B cell (primary cell): ENCODE results near the gene DNAAF5. TPM values are rescaled to one million over a fixed set of nuclear protein-coding genes. Genes with fewer than 3 reads are reported as not detected.

Experiments used
- ATAC-seq: fragments of 200-7000 bp; cut with Tn5 transposase; one replicate; pipeline ENCODE4 v1.10.0; 2021; ENCODE audit warnings: low read depth, mild to moderate bottlenecking, moderate number of reproducible peaks, moderate library complexity
- CTCF ChIA-PET: fragments of 350-600 bp; sonication (Branson Sonifier 250); formaldehyde crosslinking; loops from one replicate; lab custom pipeline; 2021; ENCODE audit warnings: antibody characterized with exemption, inconsistent platforms; lab: Charles Lee
- POLR2A ChIA-PET: fragments of 350-600 bp; sonication (Branson Sonifier 250); formaldehyde crosslinking; loops from one replicate; lab custom pipeline; 2021; ENCODE audit warnings: antibody characterized with exemption; lab: Charles Lee
- DNase-seq: peaks from one replicate; pipeline ENCODE4 v3.0.0; 2013
- H2AFZ ChIP-seq: 2 replicates; pipeline ENCODE4 v1.6.1; 2012; ENCODE audit warnings: mild to moderate bottlenecking, low read depth, low read length; ENCODE audit not compliant: insufficient read depth, poor library complexity, severe bottlenecking
- H3K27ac ChIP-seq, 2 donors: 1 replicate in 1 of 2; 2 replicates in 1 of 2; pipeline ENCODE4 v1.5.1; 2012 to 2013; ENCODE audit warnings: low read length in 2 of 2, mild to moderate bottlenecking in 2 of 2, moderate library complexity in 1 of 2
- H3K27me3 ChIP-seq, 4 experiments: fragments of 200-600 bp in 1 of 4; sonication (generic) in 1 of 4; replicated peaks in 1 of 4; 1 replicate in 2 of 4; 2 replicates in 2 of 4; pipeline versions ENCODE4 v1.6.1 to v1.7.0; 2013 to 2016; ENCODE audit warnings: low read length in 3 of 4, mild to moderate bottlenecking in 2 of 4, mixed read lengths in 1 of 4, moderate library complexity in 1 of 4; ENCODE audit not compliant: insufficient read depth in 4 of 4, control insufficient read depth in 3 of 4; ENCODE audit errors: control extremely low read depth in 1 of 4
- H3K36me3 ChIP-seq, 2 experiments: replicated peaks in 1 of 2; 1 replicate in 1 of 2; 2 replicates in 1 of 2; pipeline versions ENCODE4 v1.6.1 to v1.7.1; 2013; ENCODE audit warnings: low read length in 1 of 2; ENCODE audit not compliant: insufficient read depth in 2 of 2, control insufficient read depth in 1 of 2; ENCODE audit errors: control extremely low read depth in 1 of 2, extremely low read depth in 1 of 2
- H3K4me1 ChIP-seq, 2 donors: fragments of 200-600 bp in 1 of 2; sonication (generic) in 1 of 2; 1 replicate in 1 of 2; 2 replicates in 1 of 2; pipeline versions ENCODE4 v1.5.1 to v1.6.1; 2013 to 2017; ENCODE audit warnings: low read length in 2 of 2; ENCODE audit not compliant: control insufficient read depth in 2 of 2, insufficient read depth in 2 of 2
- H3K4me2 ChIP-seq: replicated peaks from 2 replicates; pipeline ENCODE3; 2012; ENCODE audit warnings: mild to moderate bottlenecking, low read depth, low read length; ENCODE audit not compliant: poor library complexity, severe bottlenecking
- H3K4me3 ChIP-seq, 5 experiments: fragments of 200-600 bp in 1 of 5; sonication (generic) in 1 of 5; 1 replicate in 3 of 5; 2 replicates in 2 of 5; pipeline versions ENCODE4 v1.5.1 to v1.7.0; 2011 to 2016; ENCODE audit warnings: low read length in 4 of 5, mild to moderate bottlenecking in 4 of 5, low read depth in 2 of 5, control low read depth in 1 of 5, moderate library complexity in 1 of 5; ENCODE audit not compliant: insufficient read depth in 1 of 5; ENCODE audit errors: control extremely low read depth in 1 of 5, extremely low read depth in 1 of 5
- H3K79me2 ChIP-seq: fragments of 200-600 bp; sonication (generic); one replicate; pipeline ENCODE4 v1.6.0; 2016; ENCODE audit warnings: low read length; ENCODE audit not compliant: control insufficient read depth, insufficient read depth
- H3K9ac ChIP-seq: fragments of 200-600 bp; sonication (generic); 2 replicates; pipeline ENCODE4 v1.6.1; 2017; ENCODE audit warnings: mild to moderate bottlenecking, low read length, moderate library complexity
- H3K9me3 ChIP-seq, 3 donors: one replicate each; pipeline versions ENCODE4 v1.6.1 to v1.7.1; 2013; ENCODE audit warnings: low read length in 2 of 3; ENCODE audit not compliant: control insufficient read depth in 2 of 3, insufficient read depth in 1 of 3; ENCODE audit errors: control extremely low read depth in 1 of 3
- H4K20me1 ChIP-seq: 2 replicates; pipeline ENCODE4 v1.6.0; 2012; ENCODE audit warnings: mild to moderate bottlenecking, low read length; ENCODE audit not compliant: insufficient read depth, control insufficient read depth, poor library complexity, severe bottlenecking
- H3K27ac Mint-ChIP-seq: one replicate; pipeline ENCODE4 v1.8.0; 2021; ENCODE audit warnings: mixed read lengths
- H3K27me3 Mint-ChIP-seq: one replicate; pipeline ENCODE4 v1.8.0; 2021; ENCODE audit warnings: mixed read lengths
- H3K4me1 Mint-ChIP-seq: one replicate; pipeline ENCODE4 v1.8.0; 2021; ENCODE audit warnings: mixed read lengths
- H3K4me3 Mint-ChIP-seq: one replicate; pipeline ENCODE4 v1.8.0; 2021; ENCODE audit warnings: mixed read lengths
- H3K9me3 Mint-ChIP-seq: one replicate; pipeline ENCODE4 v1.8.0; 2022; ENCODE audit warnings: mixed read lengths; ENCODE audit not compliant: insufficient read depth
- CTCF ChIP-seq: fragments of 200-600 bp; IDR thresholded peaks from one replicate; pipeline ENCODE4 v1.8.0; 2022; ENCODE audit warnings: antibody characterized with exemption, mild to moderate bottlenecking
- EZH2 ChIP-seq: IDR thresholded peaks from 2 replicates; pipeline ENCODE4 v1.6.1; 2012; ENCODE audit warnings: borderline replicate concordance, low read depth, mild to moderate bottlenecking, moderate library complexity, low read length; ENCODE audit not compliant: insufficient read depth, poor library complexity, severe bottlenecking
- WGBS: methylation state at CpG from one replicate; pipeline ENCODE4 v1.1.5; 2013; ENCODE audit warnings: missing lambda C conversion rate; ENCODE audit not compliant: insufficient coverage; 5-methylcytosine and 5-hydroxymethylcytosine counted together
- intact Hi-C: fragments of 100-400 bp; cut with micrococcal nuclease; formaldehyde crosslinking; loops from one replicate; pipeline ENCODE4 v1.10.0; 2022
- polyA plus RNA-seq: library from polyadenylated mRNA; depleted of rRNA; stranded (reverse); fragments of >200 nt; gene quantifications from 2 replicates; pipeline ENCODE4 v1.2.3, GENCODE V29; 2012
- total RNA-seq, 2 donors: library from RNA; stranded (reverse); fragments of 120-200 nt in 1 of 2; gene quantifications; 1 replicate in 1 of 2; 2 replicates in 1 of 2; pipeline versions ENCODE4 v1.2.3 to v1.2.4, GENCODE V29; 2013 to 2022

Gene DNAAF5
- total and polyA plus RNA-seq, 2 donors (not counting 1 experiment from before 2014, with no cell fraction given), result 18.0 to 21.4 TPM

DNA sequence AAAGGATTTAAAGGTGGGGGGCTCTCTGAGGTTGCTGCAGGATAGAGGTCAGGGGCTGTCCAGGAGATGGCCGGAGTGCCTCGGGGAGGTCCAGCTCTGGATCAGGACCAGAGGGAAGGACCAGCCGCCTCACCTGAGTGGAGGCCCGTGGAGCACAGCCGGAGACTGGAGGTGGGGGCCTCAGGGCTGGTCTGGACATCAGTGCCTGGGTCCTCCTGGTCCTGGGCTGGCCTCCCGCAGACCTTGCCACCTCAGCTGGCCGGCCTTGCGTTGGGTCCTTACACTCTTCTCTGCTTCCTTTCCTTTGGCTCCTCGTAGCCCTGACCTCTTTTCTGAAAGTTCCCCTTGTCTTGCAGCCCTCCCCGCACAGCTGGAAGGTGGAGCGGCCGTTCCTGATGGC, 107.8 kb downstream of the DNAAF5 start:
- TF ChIP-seq CTCF, result no peak
- TF ChIP-seq EZH2, result no peak
- CTCF ChIA-PET, result no interaction called here
- Histone ChIP-seq H3K27me3 (no peaks in the 10 kb centered on the region), H3K4me3 (no peak overlapping the region), H3K4me2 (no peak overlapping the region), H3K9ac (no peak overlapping the region), H3K9me3 (no peaks in the 10 kb centered on the region), H2AFZ (no peak overlapping the region), H3K36me3 (peaks cover 0 to 30% of the 10 kb centered on the region in 2 experiments), H3K79me2 (peaks cover 77% of the 10 kb centered on the region), H4K20me1 (peaks cover 75% of the 10 kb centered on the region), H3K4me1 (peaks cover 31 to 32% of the 10 kb centered on the region in 2 donors), H3K27ac (no peak overlapping the region)
- DNase-seq, result no peak
- H3K4me1 Mint-ChIP-seq, result peaks cover 46% of the 10 kb centered on the region
- no peak overlapping the region for H3K4me3 Mint-ChIP-seq
- ATAC-seq, result no peak
- no peak overlapping the region for H3K27ac Mint-ChIP-seq
- POLR2A ChIA-PET, result no interaction called here
- intact Hi-C loops, result loop anchor here (5.0 kb wide), 1 partner anchor 38 kb away; no protein-coding TSS in a partner anchor
- WGBS, result 99% methylated on average over 12 of the region's 12 CpGs
- no peaks in the 10 kb centered on the region for H3K9me3 Mint-ChIP-seq
- no peaks in the 10 kb centered on the region for H3K27me3 Mint-ChIP-seq

- no peak overlapping the region for H3K4me3 Mint-ChIP-seq
- 98% methylated on average over 12 of the region's 12 CpGs for WGBS
- H3K4me1 Mint-ChIP-seq, result peaks cover 44% of the 10 kb centered on the region
- no peaks in the 10 kb centered on the region for H3K27me3 ChIP-seq
- H4K20me1 ChIP-seq, result peaks cover 70% of the 10 kb centered on the region
- H3K9me3 ChIP-seq, result no peaks in the 10 kb centered on the region
- DNase-seq (no peak), ATAC-seq (no peak)
- CTCF ChIA-PET, result no interaction called here
- no peaks in the 10 kb centered on the region for H3K27me3 Mint-ChIP-seq
- H3K79me2 ChIP-seq, result peaks cover 70% of the 10 kb centered on the region
- peaks cover 30 to 31% of the 10 kb centered on the region in 2 donors for H3K4me1 ChIP-seq
- H3K9me3 Mint-ChIP-seq, result no peaks in the 10 kb centered on the region
- no peak overlapping the region for H2AFZ ChIP-seq
- POLR2A ChIA-PET, result no interaction called here
- TF ChIP-seq EZH2 (no peak), CTCF (no peak)
- no peak overlapping the region for H3K4me3 ChIP-seq
- no peak overlapping the region for H3K27ac ChIP-seq
- intact Hi-C loops, result no loop called here
- H3K4me2 ChIP-seq, result no peak overlapping the region
- H3K27ac Mint-ChIP-seq, result no peak overlapping the region
- peaks cover 0 to 32% of the 10 kb centered on the region in 2 experiments for H3K36me3 ChIP-seq
- no peak overlapping the region for H3K9ac ChIP-seq
Measured at GRCh38 chr7:835021-835420, 108.5 kb downstream of the DNAAF5 start.
